Measurements from ENCODE around the gene INAVA.

Gene INAVA

GRCh38 chr1:200894712-200895442 is at the start of gene INAVA:
Gene INAVA, plus strand, starts transcription at chr1:200894900. Its CDS starts 3,501 bp downstream, at chr1:200898401.
- no peak for DNase-seq

DNA sequence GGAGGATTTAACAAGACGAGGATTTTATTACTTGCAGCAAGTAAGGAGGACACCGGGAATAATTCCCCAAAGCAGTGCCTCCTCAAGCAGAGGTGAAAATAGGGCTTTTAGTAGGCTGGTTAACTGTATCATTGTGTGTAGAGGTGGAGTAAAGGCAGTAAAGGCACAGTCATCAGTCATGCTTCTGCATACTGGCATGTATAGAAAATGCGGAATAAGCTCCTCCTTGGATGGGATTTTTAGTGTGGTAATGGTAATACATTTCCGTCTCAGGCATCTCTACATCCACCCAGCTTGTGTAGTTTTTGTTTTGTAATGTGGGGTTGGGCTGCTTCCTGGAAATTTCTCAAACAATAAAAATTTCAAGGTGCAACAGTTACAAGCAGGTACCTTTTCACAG is 49.3 kb upstream of the INAVA start:
- DNase-seq, result no peak

- no peak for DNase-seq
These were observed 48.3 kb upstream of the INAVA start for GRCh38 chr1:200846398-200846797.

DNA sequence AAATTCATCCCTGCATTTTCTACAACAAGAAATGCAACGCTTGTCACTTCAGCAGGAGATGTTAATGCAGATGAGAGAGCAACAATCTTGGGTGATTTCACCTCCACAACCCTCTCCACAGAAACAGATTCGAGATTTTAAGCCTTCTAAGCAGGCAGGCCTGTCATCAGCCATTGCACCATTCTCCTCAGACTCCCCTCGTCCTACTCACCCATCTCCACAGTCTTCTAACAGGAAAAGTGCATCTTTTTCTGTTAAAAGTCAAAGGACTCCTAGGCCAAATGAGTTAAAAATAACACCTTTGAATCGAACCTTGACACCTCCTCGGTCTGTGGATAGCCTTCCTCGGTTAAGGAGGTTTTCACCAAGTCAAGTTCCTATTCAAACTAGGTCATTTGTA is 45.3 kb upstream of the INAVA start:
- DNase-seq, result no peak

DNA sequence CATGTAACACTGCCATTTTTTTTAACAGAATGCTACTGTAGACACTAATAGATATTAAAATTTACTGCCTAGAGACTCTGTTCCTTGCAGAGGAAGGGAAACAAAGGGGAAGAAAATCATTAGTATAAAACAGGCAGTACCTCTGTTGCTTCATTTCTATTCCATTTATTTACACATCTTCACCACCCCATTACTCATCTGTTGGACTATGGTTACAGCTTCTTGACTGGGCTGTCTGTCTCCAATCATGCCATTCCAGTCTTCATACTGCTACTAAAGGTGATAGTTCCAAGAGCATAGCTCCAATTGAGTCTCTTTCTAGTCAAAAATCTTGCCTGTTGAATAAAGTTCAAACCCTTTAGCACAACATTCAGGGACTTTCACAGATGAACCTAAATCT is 44.1 kb upstream of the INAVA start:
- no peak for DNase-seq

- DNase-seq, result no peak
These were observed 37.9 kb upstream of the INAVA start for GRCh38 chr1:200856716-200857357.

- no peak for DNase-seq
These were observed 36.9 kb upstream of the INAVA start for GRCh38 chr1:200857804-200858203.

GRCh38 chr1:200861937-200862647 is 32.6 kb upstream of the INAVA start:
- no peak for DNase-seq

GRCh38 chr1:200862713-200863415 is 31.8 kb upstream of the INAVA start:
- DNase-seq, result peak; percentile 76

GRCh38 chr1:200866116-200866515 is 28.6 kb upstream of the INAVA start:
- DNase-seq, result no peak

DNA sequence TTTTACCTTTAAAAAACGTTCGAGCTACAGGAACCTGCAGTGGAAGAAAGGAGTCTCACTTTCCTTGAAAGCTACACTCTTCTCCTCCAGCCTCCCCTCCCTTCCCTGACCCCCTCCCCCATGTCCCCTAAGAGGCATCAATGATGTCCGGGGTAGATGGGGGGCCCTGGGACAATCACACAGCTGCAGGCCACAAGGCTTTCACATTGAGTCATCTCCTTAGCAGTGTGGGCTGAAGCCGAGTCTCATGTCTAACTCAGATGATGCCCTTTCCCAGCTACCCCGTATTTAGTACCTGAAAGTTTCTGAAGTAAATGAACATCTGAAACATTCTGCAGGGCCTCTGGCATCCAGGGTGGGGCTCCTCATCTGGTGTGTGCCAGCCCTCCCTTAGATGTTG is 28.2 kb upstream of the INAVA start:
- no peak for DNase-seq

DNA sequence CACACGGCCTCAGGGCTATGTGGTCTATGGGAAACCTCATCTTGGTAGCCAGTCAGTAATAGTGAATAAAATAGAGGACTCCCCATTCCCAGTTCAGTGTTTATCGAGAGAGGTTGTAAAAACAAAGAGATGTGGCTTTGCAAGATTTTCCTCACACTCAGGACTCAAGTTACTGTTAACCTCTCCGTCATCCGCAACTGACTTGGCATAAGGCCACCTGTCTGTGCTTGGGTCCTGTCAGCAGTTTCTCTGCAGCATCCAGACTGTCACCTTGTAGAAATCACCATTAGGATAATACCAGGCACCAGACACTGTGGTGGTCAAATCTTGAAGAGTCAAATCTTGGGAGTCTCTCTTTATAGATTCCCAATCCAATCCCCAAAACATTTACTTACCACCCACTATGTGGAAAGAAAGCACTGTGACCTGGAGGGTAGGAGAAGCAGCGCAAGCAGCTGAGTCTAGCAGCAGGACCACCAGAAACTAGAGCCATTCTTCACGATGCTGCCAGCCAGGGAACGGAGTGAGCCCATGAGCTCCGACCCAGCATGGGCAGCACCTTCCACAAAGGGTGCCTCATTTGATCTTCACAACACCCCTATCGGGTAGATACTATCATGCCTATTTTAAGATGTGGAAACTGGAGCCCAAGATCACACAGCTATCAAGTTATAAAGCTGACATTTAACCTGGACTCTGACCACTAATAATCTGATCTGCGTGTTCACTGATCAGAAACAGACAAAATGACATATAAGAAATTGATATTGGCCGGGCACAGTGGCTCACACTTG is 27.5 kb upstream of the INAVA start:
- no peak for DNase-seq

DNA sequence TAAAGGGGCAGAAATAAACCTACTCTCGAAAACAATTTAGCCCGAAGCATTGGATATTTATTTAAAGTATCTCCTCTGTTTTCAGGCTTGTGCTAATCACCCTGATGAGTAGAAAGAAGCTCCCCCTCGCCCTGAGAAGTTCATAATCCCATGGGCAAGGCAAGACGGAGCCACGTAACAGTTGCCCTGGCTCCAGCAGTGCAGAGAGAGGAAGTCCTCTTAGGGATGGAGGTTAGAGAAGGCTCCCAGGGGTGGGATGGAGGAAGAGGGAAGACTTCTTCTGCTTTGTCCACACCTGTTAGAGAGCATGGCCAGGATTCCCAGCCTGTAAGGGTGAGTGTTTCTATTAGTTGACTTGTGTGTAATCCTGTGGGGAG is 25.3 kb upstream of the INAVA start:
- DNase-seq, result no peak

GRCh38 chr1:200869753-200870391 is 24.8 kb upstream of the INAVA start:
- DNase-seq, result no peak

- DNase-seq, result no peak
These were observed 22.1 kb upstream of the INAVA start, which contains the start of gene GPR25 for GRCh38 chr1:200872446-200873115. Gene GPR25, plus strand, starts transcription at chr1:200872981. Its CDS starts 57 bp downstream, at chr1:200873038.

DNA sequence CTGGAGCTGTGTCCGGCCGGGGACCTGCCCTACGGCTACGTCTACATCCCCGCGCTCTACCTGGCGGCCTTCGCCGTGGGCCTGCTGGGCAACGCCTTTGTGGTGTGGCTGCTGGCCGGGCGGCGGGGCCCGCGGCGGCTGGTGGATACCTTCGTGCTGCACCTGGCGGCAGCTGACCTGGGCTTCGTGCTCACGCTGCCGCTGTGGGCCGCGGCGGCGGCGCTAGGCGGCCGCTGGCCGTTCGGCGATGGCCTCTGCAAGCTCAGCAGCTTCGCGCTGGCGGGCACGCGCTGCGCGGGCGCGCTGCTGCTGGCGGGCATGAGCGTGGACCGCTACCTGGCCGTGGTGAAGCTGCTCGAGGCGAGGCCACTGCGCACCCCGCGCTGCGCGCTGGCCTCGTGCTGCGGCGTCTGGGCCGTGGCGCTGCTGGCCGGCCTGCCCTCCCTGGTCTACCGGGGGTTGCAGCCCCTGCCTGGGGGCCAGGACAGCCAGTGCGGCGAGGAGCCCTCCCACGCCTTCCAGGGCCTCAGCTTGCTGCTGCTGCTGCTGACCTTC is 21.5 kb upstream of the INAVA start:
- DNase-seq, result no peak

GRCh38 chr1:200873671-200874397 is 20.9 kb upstream of the INAVA start:
- no peak for DNase-seq

GRCh38 chr1:200874694-200875093 is 20.0 kb upstream of the INAVA start:
- no peak for DNase-seq

DNA sequence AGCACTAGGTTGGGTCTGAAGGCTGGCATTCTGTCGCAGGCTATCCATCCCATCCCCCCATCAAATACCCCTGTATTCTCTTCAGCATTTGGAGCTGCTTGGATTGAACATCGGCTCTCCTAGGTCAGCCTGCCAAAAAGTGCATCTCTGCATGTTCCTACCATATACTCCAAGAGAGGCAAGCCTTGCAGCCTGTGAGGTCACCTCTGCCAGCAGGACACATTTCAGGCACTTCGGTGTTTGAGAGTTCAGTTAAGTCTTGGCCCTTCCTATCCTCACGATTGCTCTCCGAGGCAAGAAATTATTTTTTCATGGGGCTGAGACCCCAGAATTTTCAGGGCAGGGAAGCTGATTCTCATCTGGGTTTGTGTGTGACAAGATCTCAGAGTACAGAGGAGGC is 19.3 kb upstream of the INAVA start:
- DNase-seq, result no peak

DNA sequence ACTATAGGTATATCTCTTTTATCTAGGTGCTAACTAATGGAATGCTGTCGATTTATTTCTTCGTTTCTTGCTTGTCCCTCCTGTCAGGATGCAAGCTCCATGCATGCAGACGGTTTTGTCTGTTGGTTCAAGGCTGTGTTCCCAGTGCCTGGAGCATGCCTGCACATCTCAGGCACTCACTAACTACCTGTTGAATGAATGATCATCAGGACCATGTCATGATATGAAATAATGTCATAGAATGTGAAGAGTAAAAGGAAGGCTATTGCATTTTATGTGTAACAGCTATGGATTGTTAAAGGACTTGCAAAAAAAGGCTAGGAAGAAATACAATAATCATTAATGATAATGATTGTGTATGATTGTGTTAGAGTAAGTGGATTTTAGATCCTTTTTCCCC is 17.7 kb upstream of the INAVA start:
- DNase-seq, result no peak

Measured in NCI-H524 treated with DMSO at 0.1 percent for 48 hours (cell line).